ENCODE measurements around the gene LEMD3.

GRCh38 chr12:65276916-65277530, 107.6 kb downstream of the LEMD3 start:
- TF ChIP-seq POLR2A (IDR thresholded peaks at IDR 0.05) (no peak), CTCF (IDR thresholded peaks at IDR 0.05) (no peak), POLR2AphosphoS5 (IDR thresholded peaks at IDR 0.05; ENCODE audit: insufficient read depth in 1 of 2, low read depth in 1 of 2) (no peak)

Measured in vagina (tissue), 2 donors.